Tongue (tissue), 1 donor: Measurements from ENCODE around the gene RIC8B. TPM values are rescaled to one million over a fixed set of nuclear protein-coding genes. Genes with fewer than 3 reads are reported as not detected.

Source experiments
- total RNA-seq: library from RNA; depleted of rRNA; stranded (reverse); fragments of >200 nt; gene quantifications from one replicate; pipeline ENCODE4 v1.2.3, GENCODE V29; 2014

The RIC8B gene
- total RNA-seq, 1 donor from 2014 or later, result 25.4 TPM

Other genes starting within 250 kb of the RIC8B start
- 0.21 TPM for gene RFX4, start 191.7 kb upstream of the RIC8B start, total RNA-seq
- 76.6 TPM for gene TMEM263, start 181.2 kb downstream of the RIC8B start, total RNA-seq
- 55.3 TPM for gene MTERF2, start 212.5 kb downstream of the RIC8B start, total RNA-seq